Measurements from ENCODE around the gene SCD.

The SCD gene

GRCh38 chr10:100348389-100348927 is 1.4 kb downstream of the SCD start:
- TF ChIP-seq FOXM1 (IDR thresholded peaks at IDR 0.05; ENCODE audit: borderline replicate concordance, low read depth) (no peak), CEBPB (IDR thresholded peaks at IDR 0.05) (0 out of 2 replicates have a peak, but pooled peaks have one; percentile 21)

- no peak for TF ChIP-seq USF1 (IDR thresholded peaks at IDR 0.05)
- TF ChIP-seq CEBPB (IDR thresholded peaks at IDR 0.05) = no peak
- no peak for TF ChIP-seq YY1 (IDR thresholded peaks at IDR 0.05; ENCODE audit: low read depth)
- no peak for TF ChIP-seq TAF1 (IDR thresholded peaks at IDR 0.05; ENCODE audit: low read depth)
- no peak for TF ChIP-seq MAX (IDR thresholded peaks at IDR 0.05)
- no peak for TF ChIP-seq REST (IDR thresholded peaks at IDR 0.05; ENCODE audit: low read depth)
- TF ChIP-seq NFIC (IDR thresholded peaks at IDR 0.05) = no peak
- TF ChIP-seq ZBTB7A (IDR thresholded peaks at IDR 0.05; ENCODE audit: low read depth) = no peak
- no peak for TF ChIP-seq TCF12 (IDR thresholded peaks at IDR 0.05; ENCODE audit: low read depth)
- TF ChIP-seq EGR1 (IDR thresholded peaks at IDR 0.05) = no peak
- TF ChIP-seq RAD21 (IDR thresholded peaks at IDR 0.05; ENCODE audit: low read depth) = no peak
- TF ChIP-seq CREB1 (IDR thresholded peaks at IDR 0.05; ENCODE audit: low read depth) = no peak
- TF ChIP-seq EP300 (IDR thresholded peaks at IDR 0.05; ENCODE audit: borderline replicate concordance) = no peak
- TF ChIP-seq TEAD4 (IDR thresholded peaks at IDR 0.05) = no peak
- no peak for TF ChIP-seq FOXM1 (IDR thresholded peaks at IDR 0.05; ENCODE audit: borderline replicate concordance, low read depth)
Measured at GRCh38 chr10:100349087-100349486, 2.1 kb downstream of the SCD start.

- no peak for TF ChIP-seq USF1 (IDR thresholded peaks at IDR 0.05)
- no peak for TF ChIP-seq MAX (IDR thresholded peaks at IDR 0.05)
- no peak for TF ChIP-seq EP300 (IDR thresholded peaks at IDR 0.05; ENCODE audit: borderline replicate concordance)
- no peak for TF ChIP-seq TEAD4 (IDR thresholded peaks at IDR 0.05)
- no peak for TF ChIP-seq TAF1 (IDR thresholded peaks at IDR 0.05; ENCODE audit: low read depth)
- TF ChIP-seq EGR1 (IDR thresholded peaks at IDR 0.05) = no peak
- no peak for TF ChIP-seq FOXM1 (IDR thresholded peaks at IDR 0.05; ENCODE audit: borderline replicate concordance, low read depth)
- TF ChIP-seq REST (IDR thresholded peaks at IDR 0.05; ENCODE audit: low read depth) = no peak
- no peak for TF ChIP-seq TCF12 (IDR thresholded peaks at IDR 0.05; ENCODE audit: low read depth)
- TF ChIP-seq YY1 (IDR thresholded peaks at IDR 0.05; ENCODE audit: low read depth) = no peak
- no peak for TF ChIP-seq ZBTB7A (IDR thresholded peaks at IDR 0.05; ENCODE audit: low read depth)
Measured at GRCh38 chr10:100349672-100350071, 2.6 kb downstream of the SCD start.

GRCh38 chr10:100350914-100351485 is 4.0 kb downstream of the SCD start:
- no peak for TF ChIP-seq TCF12 (IDR thresholded peaks at IDR 0.05; ENCODE audit: low read depth)
- TF ChIP-seq MAX (IDR thresholded peaks at IDR 0.05) = no peak
- no peak for TF ChIP-seq RAD21 (IDR thresholded peaks at IDR 0.05; ENCODE audit: low read depth)
- no peak for TF ChIP-seq TEAD4 (IDR thresholded peaks at IDR 0.05)
- no peak for TF ChIP-seq TAF1 (IDR thresholded peaks at IDR 0.05; ENCODE audit: low read depth)
- no peak for TF ChIP-seq REST (IDR thresholded peaks at IDR 0.05; ENCODE audit: low read depth)
- no peak for TF ChIP-seq FOXM1 (IDR thresholded peaks at IDR 0.05; ENCODE audit: borderline replicate concordance, low read depth)
- no peak for TF ChIP-seq EGR1 (IDR thresholded peaks at IDR 0.05)
- no peak for TF ChIP-seq CREB1 (IDR thresholded peaks at IDR 0.05; ENCODE audit: low read depth)
- no peak for TF ChIP-seq CEBPB (IDR thresholded peaks at IDR 0.05)
